Activated naive CD8-positive, alpha-beta T cell treated with anti-CD3 and anti-CD28 coated beads, Interleukin-2, amount 50 U/mL, for 24 hours (primary cell): ENCODE results near the gene DIPK1A.

ENCODE experiments used
- ATAC-seq: fragments of 150-1000 bp; cut with Tn5 transposase; one replicate; pipeline ENCODE4 v1.10.0; 2021
- DNase-seq: peaks from one replicate; pipeline ENCODE4 v3.0.0; 2021
- H3K27ac Mint-ChIP-seq: one replicate; pipeline ENCODE4 v1.8.0; 2021; ENCODE audit warnings: mild to moderate bottlenecking, mixed read lengths
- H3K27me3 Mint-ChIP-seq: one replicate; pipeline ENCODE4 v1.8.0; 2021; ENCODE audit warnings: mixed read lengths
- H3K36me3 Mint-ChIP-seq: one replicate; pipeline ENCODE4 v1.8.0; 2021; ENCODE audit warnings: low read depth, mixed read lengths
- H3K4me1 Mint-ChIP-seq: one replicate; pipeline ENCODE4 v1.8.0; 2021; ENCODE audit warnings: mixed read lengths
- H3K4me3 Mint-ChIP-seq: one replicate; pipeline ENCODE4 v1.8.0; 2021; ENCODE audit warnings: mild to moderate bottlenecking, moderate library complexity, mixed read lengths
- H3K9me3 Mint-ChIP-seq: one replicate; pipeline ENCODE4 v1.8.0; 2021; ENCODE audit warnings: mixed read lengths

Gene DIPK1A

DNA sequence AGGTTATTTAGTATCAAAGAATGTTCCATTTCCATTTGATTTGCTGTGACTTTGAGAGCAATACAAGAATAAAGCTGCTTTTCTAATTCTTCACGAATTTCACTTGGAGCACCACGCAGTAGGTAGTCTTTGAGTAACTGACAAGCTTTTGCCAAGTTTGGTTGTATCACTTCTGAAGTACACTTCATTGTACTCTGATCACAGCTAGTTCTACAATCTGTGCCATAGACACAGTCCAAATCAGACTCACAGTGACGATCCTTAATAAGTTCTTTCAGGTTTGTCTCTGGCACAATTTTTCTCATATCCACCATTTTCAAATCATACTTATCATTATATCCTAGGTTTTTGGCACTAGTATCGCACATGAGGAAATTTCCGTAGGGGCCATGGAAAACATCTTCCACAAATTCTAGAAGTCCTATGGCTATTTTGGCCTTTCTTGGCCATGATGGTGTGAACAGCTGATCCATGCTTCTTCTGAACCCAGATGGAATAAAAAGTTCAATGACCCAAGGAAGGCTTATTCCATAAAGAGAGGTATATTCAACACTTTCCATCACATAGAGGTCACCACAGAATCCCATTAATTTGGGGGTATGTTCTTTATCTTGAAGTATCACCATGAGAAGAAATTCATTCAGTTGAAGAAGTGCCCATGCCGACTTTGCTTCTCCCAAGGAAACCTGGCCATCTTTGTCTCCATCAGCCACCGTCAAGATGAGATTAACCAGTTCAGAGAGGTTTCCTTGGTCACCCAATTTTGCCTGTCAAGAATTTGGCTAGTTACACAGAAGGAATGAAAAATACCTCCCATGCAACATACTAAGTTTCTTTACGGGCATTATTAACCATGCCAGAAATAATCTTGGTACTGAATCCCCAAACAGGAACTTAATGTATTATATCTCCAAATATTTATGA lies 117.6 kb downstream of the DIPK1A start:
- Mint-ChIP-seq H3K9me3 (no peaks in the 10 kb centered on the region), H3K27ac (peak overlapping the region; percentile 26), H3K4me3 (no peak overlapping the region), H3K36me3 (peaks cover 54% of the 10 kb centered on the region), H3K27me3 (no peaks in the 10 kb centered on the region), H3K4me1 (peaks cover 23% of the 10 kb centered on the region)
- DNase-seq (no peak), ATAC-seq (no peak)

DNA sequence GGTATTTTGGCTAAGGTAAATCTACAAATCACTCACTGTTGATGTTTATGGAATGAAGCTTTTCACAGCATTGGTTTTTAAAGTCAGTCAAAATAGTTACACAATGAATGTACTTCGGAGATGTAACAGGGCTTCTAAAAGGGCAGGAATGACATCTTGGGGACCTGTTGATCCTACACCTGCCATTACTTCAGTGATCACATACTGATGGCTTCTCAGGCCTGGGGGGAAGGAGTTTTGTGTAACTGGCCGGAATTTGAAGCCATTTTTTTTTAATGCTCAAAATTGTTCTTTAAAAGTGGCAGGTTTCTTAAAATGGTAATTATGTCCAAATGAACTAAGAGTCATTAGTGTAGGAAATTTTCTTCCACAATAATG lies 118.2 kb downstream of the DIPK1A start:
- no peaks in the 10 kb centered on the region for H3K9me3 Mint-ChIP-seq
- H3K27me3 Mint-ChIP-seq, result no peaks in the 10 kb centered on the region
- no peak overlapping the region for H3K4me3 Mint-ChIP-seq
- ATAC-seq (no peak), DNase-seq (no peak)
- H3K36me3 Mint-ChIP-seq, result peaks cover 61% of the 10 kb centered on the region
- peaks cover 30% of the 10 kb centered on the region for H3K4me1 Mint-ChIP-seq
- peak overlapping the region; percentile 49 for H3K27ac Mint-ChIP-seq

DNA sequence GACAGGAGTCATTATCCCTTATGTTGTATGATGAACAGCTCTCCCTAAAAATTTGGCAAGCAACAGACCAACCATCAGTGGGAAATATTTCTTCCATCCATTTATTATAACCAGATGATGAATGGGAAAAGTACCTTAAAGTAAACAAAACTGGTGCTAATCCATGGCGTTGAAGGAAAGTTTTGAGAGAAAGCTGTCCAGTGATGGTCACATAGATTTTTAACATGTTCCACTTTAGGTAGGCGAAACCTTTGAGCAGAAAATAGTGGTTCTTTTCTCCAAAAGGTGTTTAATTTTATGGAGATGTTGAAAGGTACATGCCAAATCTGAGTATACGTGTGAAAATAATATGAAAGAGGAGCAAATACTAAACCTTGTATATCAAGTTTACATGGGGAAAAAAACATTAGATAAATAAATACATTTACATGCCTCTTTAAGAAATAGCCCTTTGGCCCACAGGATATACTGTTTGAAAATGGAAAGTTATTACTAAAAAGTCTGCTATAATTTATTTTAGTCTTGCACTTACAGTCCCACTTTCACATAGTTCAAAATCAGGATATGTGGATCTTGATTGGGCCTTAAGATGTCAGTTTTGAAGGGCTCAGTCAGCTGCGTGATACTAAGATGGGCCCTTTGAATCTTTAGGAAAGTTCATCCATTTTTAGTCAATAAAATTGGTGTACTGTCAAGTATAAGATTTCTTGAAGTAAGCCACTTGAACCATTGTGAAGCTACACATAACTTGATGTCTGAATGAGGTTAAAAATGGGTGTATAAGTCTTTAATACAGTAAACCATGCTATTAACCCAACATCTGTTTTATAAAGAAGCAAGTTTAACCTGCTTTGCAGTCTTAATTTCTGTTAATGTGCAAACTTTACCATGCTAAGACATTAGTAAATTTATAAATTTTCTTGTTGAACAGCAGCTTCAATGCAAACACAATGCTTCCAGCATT lies 118.9 kb downstream of the DIPK1A start:
- no peak for ATAC-seq
- DNase-seq, result no peak
- Mint-ChIP-seq H3K27me3 (no peaks in the 10 kb centered on the region), H3K4me1 (peaks cover 36% of the 10 kb centered on the region), H3K27ac (no peak overlapping the region), H3K4me3 (no peak overlapping the region), H3K9me3 (no peaks in the 10 kb centered on the region), H3K36me3 (peaks cover 68% of the 10 kb centered on the region)

DNA sequence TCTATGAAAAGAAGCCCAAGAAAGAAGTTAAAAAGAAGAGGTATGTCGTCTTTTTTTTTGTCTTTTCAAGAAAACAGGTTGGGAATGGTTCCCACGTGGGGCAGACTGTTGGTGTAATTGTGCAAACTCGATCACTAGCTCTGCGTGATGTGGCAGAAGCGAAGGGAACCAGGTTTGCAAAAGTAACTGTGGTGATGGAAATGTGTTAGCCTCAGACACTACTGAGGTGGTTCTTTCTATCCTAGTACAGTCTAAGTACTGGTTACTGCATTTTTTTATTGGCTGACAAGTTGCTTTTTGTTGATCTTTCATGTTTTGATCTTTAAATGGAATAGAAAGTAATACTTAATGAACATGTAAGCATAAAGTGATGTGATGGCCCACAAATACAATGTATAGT lies 120.7 kb downstream of the DIPK1A start:
- no peaks in the 10 kb centered on the region for H3K9me3 Mint-ChIP-seq
- H3K4me3 Mint-ChIP-seq, result peak overlapping the region; percentile 36
- H3K27me3 Mint-ChIP-seq, result no peaks in the 10 kb centered on the region
- no peak for DNase-seq
- H3K4me1 Mint-ChIP-seq, result peaks cover 54% of the 10 kb centered on the region
- ATAC-seq, result no peak
- peak overlapping the region; percentile 55 for H3K27ac Mint-ChIP-seq
- H3K36me3 Mint-ChIP-seq, result peaks cover 80% of the 10 kb centered on the region

DNA sequence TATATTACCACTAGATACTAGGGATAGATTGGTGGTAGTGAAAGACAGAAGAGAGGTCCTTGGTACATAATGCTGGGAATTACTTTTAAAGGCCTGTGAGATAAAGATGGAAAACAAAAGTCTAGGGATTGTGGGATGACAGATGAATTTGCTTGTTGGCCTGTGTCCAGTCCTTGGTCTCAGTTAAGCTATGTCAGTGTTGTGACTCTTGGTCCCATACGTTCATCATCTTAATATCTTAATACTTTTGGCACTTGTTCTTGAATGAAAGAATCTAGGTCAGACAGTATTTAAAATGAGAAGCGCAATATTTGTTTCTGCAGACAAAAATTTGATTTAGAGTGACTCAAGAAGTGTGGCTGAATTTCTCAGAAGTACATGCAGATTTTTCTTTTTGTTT lies 121.8 kb downstream of the DIPK1A start:
- Mint-ChIP-seq H3K36me3 (peaks cover 91% of the 10 kb centered on the region), H3K4me1 (peaks cover 65% of the 10 kb centered on the region), H3K27ac (peak overlapping the region; percentile 73), H3K27me3 (no peaks in the 10 kb centered on the region), H3K9me3 (no peaks in the 10 kb centered on the region), H3K4me3 (peak overlapping the region; percentile 42)
- DNase-seq (no peak), ATAC-seq (no peak)

DNA sequence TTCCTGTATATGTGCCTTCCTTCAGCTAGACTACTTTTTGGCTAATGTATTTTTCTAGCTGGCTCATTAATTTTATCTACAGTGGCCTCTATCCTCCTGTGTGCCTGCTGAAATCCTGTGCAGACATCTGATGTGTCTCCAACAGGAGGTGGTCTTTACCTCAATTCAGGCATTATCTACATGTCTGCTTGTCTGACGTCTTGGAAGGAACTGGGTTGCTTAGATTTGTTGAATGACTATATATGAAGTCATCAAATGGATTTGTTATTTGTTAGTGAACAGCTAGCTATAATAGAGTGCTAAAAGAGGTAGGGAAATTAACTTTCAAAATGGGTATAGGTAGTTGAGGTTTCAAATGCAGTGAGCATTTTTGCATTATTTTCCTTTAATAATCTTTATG lies 122.7 kb downstream of the DIPK1A start:
- Mint-ChIP-seq H3K4me1 (peaks cover 75% of the 10 kb centered on the region), H3K27ac (peak overlapping the region; percentile 99), H3K4me3 (peak overlapping the region; percentile 99), H3K27me3 (no peaks in the 10 kb centered on the region), H3K9me3 (no peaks in the 10 kb centered on the region), H3K36me3 (peaks cover 92% of the 10 kb centered on the region)
- no peak for DNase-seq
- no peak for ATAC-seq

DNA sequence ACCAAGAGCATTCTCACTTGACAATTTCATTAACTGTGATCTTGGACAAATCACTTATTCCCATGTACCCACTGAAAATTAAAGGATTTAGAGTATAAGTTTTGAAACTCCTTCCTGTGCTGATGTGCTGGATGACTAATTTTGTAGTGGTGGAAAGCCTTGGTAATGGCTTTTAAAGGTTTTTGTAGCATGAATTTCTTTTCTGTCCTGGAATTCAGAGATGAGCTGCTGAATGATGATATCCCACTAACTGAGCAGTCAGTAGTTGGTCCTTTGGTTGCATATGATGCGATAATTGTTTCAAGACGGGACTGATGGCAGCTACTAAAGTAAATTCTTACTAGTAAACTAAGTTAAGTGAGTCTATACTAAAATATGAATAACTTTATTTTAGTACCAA lies 124.2 kb downstream of the DIPK1A start:
- H3K9me3 Mint-ChIP-seq, result no peaks in the 10 kb centered on the region
- H3K4me1 Mint-ChIP-seq, result peaks cover 79% of the 10 kb centered on the region
- peak overlapping the region; percentile 99 for H3K27ac Mint-ChIP-seq
- H3K4me3 Mint-ChIP-seq, result peak overlapping the region; percentile 99
- H3K36me3 Mint-ChIP-seq, result peaks cover 93% of the 10 kb centered on the region
- DNase-seq (no peak), ATAC-seq (no peak)
- no peaks in the 10 kb centered on the region for H3K27me3 Mint-ChIP-seq

DNA sequence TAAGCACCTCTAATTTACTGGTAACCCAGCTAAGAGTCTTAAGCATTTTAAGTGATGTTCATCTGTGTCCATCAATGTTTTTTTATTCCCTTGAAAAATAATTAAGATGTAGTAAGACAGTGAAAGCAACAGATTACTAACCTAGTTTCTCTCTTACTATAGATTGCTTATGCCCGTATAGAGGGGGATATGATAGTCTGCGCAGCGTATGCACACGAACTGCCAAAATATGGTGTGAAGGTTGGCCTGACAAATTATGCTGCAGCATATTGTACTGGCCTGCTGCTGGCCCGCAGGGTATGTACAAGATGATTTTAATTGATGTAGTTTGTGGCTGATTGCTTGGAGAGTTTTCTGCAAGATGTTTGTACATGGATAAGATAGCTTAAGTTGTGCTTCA lies 126.6 kb downstream of the DIPK1A start:
- peak overlapping the region; percentile 99 for H3K4me3 Mint-ChIP-seq
- H3K27me3 Mint-ChIP-seq, result peaks cover 3% of the 10 kb centered on the region
- no peaks in the 10 kb centered on the region for H3K9me3 Mint-ChIP-seq
- H3K27ac Mint-ChIP-seq, result peak overlapping the region; percentile 99
- DNase-seq (no peak), ATAC-seq (no peak)
- H3K36me3 Mint-ChIP-seq, result peaks cover 77% of the 10 kb centered on the region
- H3K4me1 Mint-ChIP-seq, result peaks cover 68% of the 10 kb centered on the region

DNA sequence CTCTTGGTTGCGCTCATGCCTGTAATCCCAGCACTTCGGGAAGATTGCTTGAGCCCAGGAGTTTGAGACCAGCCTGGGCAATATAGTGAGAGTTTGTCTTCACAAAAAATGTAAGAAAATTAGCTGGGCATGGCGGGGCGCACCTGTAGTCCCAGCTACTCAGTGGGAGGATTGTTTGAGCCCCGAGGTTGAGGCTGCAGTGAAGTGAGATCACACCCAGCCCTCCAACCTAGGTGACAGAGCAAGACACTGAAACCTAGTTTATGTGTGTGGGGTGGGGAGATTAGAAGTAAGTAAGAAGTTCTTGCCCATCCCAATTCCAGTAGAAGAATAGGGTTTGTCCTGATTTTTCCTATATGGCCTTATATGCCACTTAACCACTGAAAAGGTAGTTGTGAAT lies 127.4 kb downstream of the DIPK1A start:
- H3K4me1 Mint-ChIP-seq, result peaks cover 61% of the 10 kb centered on the region

DNA sequence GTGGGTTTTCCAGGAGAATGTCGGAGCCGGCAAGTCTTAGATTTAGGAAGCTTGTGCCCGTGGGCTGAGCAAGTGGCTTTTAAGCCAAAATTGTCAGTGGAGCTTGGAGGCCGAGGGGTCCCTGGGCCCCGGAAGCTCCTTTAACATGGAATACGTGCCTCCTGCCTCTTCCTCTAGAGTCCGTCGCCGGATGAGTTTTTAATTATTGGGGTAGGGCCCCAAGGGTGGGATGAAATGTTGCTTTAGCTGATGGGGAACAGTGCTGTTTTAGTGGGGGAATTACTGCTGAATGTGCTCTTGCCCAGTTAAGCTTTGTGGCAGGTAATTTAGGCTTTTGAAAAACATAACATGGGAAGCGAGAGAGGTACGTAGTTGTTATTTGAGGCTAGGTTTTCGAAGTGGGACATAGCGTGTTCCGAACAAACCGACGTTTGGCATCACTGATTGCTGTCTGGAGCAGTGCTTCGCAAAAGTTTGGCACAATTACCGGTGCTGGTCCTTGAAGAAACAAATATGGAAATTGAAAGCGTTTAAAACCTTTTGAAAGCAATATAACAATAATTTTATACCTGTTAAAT lies 128.6 kb downstream of the DIPK1A start:
- H3K27ac Mint-ChIP-seq, result peak overlapping the region; percentile 99
- ATAC-seq (no peak), DNase-seq (peak; percentile 12)
- H3K36me3 Mint-ChIP-seq, result peaks cover 59% of the 10 kb centered on the region
- H3K27me3 Mint-ChIP-seq, result peaks cover 3% of the 10 kb centered on the region
- H3K4me1 Mint-ChIP-seq, result peaks cover 49% of the 10 kb centered on the region
- H3K4me3 Mint-ChIP-seq, result peak overlapping the region; percentile 99
- H3K9me3 Mint-ChIP-seq, result no peaks in the 10 kb centered on the region

More for the DNA sequence above, 127.4 kb downstream of the DIPK1A start:
- peaks cover 3% of the 10 kb centered on the region for H3K27me3 Mint-ChIP-seq
- peak; percentile 14 for DNase-seq
- peak overlapping the region; percentile 99 for H3K4me3 Mint-ChIP-seq
- peaks cover 70% of the 10 kb centered on the region for H3K36me3 Mint-ChIP-seq
- peak overlapping the region; percentile 99 for H3K27ac Mint-ChIP-seq
- ATAC-seq, result peak; percentile 21
- H3K9me3 Mint-ChIP-seq, result no peaks in the 10 kb centered on the region

DNA sequence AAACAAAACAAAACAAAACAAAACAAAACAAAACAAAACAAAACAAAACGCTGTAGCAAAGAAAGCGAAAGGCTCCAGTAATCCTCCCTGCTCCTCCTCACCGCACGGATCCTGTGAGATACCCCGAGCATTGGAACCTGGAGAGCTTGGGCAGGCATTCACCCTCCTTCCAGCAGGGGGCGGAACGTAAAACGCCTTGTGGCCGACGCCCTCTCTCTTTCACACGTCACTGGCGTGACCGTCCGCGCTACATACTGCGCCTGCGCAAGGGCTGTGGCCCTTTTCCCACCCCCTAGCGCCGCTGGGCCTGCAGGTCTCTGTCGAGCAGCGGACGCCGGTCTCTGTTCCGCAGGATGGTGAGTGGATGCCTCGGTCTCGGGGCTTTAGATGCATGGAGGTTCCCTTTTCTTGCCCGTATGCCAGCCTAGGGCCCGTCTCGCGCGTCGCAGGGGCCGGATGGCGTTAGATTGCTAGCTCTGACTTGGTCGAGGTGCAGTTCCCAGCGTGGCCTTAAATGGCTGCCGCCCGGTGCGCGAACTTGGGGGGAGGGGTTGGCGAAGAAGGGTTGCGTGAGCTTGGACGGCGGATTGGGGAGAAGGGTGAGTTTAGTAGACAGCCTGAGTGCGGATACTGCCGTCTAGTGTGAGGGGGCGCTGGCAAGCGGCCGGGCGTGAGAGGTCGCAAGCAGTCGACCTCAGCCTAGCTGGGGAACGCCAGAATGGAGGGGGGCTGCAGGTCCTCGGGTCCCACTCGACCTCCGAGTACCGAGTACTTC lies 129.3 kb downstream of the DIPK1A start, which contains the start of gene RPL5:
TSS of gene RPL5 (plus strand) at position 279 of the 775 bp plus-strand sequence. CDS start at position 354, 75 bp downstream.
- peaks cover 52% of the 10 kb centered on the region for H3K36me3 Mint-ChIP-seq
- H3K27me3 Mint-ChIP-seq, result peaks cover 3% of the 10 kb centered on the region
- H3K4me1 Mint-ChIP-seq, result peaks cover 42% of the 10 kb centered on the region

DNA sequence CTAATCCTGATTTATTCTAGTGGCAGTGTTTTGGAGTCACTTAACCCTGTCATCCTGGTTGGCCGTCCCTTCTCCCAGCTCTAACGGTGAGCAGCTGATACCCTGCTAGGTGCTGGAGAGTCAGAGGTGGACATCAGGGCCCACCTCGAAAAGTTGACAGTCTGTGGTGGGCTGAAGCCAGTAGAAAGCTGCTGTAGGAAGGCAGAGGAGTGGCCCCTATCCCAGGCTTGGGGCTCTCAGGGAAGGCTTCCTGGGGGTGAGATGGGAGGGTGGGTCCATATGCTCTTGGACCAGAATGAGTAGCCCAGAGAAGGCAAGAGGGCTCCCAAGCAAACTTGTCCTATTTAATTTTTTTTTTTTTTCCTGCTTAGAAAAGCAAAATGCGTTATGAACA lies 129.9 kb downstream of the DIPK1A start:
- H3K36me3 Mint-ChIP-seq, result peaks cover 46% of the 10 kb centered on the region
- DNase-seq, result no peak
- H3K27me3 Mint-ChIP-seq, result peaks cover 3% of the 10 kb centered on the region
- ATAC-seq, result no peak
- no peaks in the 10 kb centered on the region for H3K9me3 Mint-ChIP-seq
- H3K4me1 Mint-ChIP-seq, result peaks cover 36% of the 10 kb centered on the region
- H3K4me3 Mint-ChIP-seq, result peak overlapping the region; percentile 99
- peak overlapping the region; percentile 99 for H3K27ac Mint-ChIP-seq

More for the DNA sequence above, 129.3 kb downstream of the DIPK1A start, which contains the start of gene RPL5:
- Mint-ChIP-seq H3K9me3 (no peaks in the 10 kb centered on the region), H3K27ac (peak within 1 kb of the TSS; percentile 99), H3K4me3 (peak within 1 kb of the TSS; percentile 99)
- DNase-seq, result peak; percentile 98
- ATAC-seq, result peak; percentile 82

DNA sequence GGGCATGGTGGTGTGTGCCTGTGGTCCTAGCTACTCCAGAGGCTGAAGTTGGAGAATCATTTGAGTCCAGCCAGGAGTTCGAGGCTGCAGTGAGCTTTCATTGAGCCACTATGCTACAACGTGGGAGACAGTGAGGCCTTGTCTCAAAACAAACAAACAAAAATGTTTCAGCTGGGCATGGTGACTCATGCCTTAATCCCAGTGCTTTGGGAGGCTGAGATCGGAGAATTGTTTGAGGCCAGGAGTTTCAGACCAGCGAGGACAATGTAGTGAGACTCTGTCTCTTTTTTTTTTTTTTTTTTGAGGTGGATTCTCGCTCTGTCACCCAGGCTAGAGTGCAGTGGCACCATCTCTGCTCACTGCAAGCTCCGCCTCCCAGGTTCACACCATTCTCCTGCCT lies 134.5 kb downstream of the DIPK1A start:
- peaks cover 1% of the 10 kb centered on the region for H3K4me1 Mint-ChIP-seq
- H3K36me3 Mint-ChIP-seq, result peaks cover under 1% of the 10 kb centered on the region
- no peak overlapping the region for H3K4me3 Mint-ChIP-seq
- DNase-seq (no peak), ATAC-seq (no peak)
- H3K27ac Mint-ChIP-seq, result no peak overlapping the region
- H3K9me3 Mint-ChIP-seq, result no peaks in the 10 kb centered on the region
- peaks cover 1% of the 10 kb centered on the region for H3K27me3 Mint-ChIP-seq
